Memory B cell (primary cell): ENCODE results near the gene DDX46.
"Not testable (repeated sequence)": the region's sequence is repeated elsewhere in the genome, so short reads cannot be mapped to it uniquely, and the experiment has no call there.

Experiments used
- ATAC-seq: fragments of 150-1000 bp; cut with Tn5 transposase; 2 replicates; pipeline ENCODE4 v1.10.0; 2021; ENCODE audit warnings: low read depth, mild to moderate bottlenecking, moderate library complexity
- DNase-seq, 2 donors: peaks; one replicate each; pipeline ENCODE4 v3.0.0; 2022; ENCODE audit warnings: low spot score in 2 of 2
- H3K27ac Mint-ChIP-seq: one replicate; pipeline ENCODE4 v1.8.0; 2022; ENCODE audit warnings: mild to moderate bottlenecking, moderate library complexity, mixed read lengths
- H3K27me3 Mint-ChIP-seq: one replicate; pipeline ENCODE4 v1.8.0; 2022; ENCODE audit warnings: mixed read lengths
- H3K36me3 Mint-ChIP-seq: one replicate; pipeline ENCODE4 v1.8.0; 2022; ENCODE audit warnings: mild to moderate bottlenecking, mixed read lengths
- H3K4me1 Mint-ChIP-seq: one replicate; pipeline ENCODE4 v1.8.0; 2022; ENCODE audit warnings: mixed read lengths
- H3K4me3 Mint-ChIP-seq: one replicate; pipeline ENCODE4 v1.8.0; 2022; ENCODE audit warnings: mild to moderate bottlenecking, moderate library complexity, mixed read lengths
- H3K9me3 Mint-ChIP-seq: one replicate; pipeline ENCODE4 v1.8.0; 2022; ENCODE audit warnings: mixed read lengths

DDX46 gene

DNA sequence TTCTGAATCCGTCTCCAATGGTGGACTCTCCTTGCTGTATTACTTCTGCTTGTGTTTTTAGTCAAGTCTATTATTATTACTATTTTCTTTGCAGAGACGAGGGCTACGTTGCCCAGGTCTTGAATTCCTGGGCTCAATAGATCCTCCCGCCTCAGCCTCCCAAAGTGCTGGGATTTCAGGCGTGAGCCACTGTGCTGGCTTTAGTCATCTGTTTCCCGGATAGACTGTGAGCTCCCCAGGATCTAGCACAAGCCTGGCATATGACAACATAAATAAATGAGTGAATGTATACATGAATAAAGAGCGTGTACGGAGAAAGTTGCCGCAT, 439 bp upstream of the DDX46 start:
- Mint-ChIP-seq H3K27me3 (no peaks in the 10 kb centered on the region), H3K36me3 (no peaks in the 10 kb centered on the region), H3K9me3 (no peaks in the 10 kb centered on the region), H3K4me1 (peaks cover 27% of the 10 kb centered on the region), H3K27ac (peak overlapping the region; percentile 98), H3K4me3 (peak overlapping the region; percentile 99)
- ATAC-seq (no peak), DNase-seq (no peak)

DNA sequence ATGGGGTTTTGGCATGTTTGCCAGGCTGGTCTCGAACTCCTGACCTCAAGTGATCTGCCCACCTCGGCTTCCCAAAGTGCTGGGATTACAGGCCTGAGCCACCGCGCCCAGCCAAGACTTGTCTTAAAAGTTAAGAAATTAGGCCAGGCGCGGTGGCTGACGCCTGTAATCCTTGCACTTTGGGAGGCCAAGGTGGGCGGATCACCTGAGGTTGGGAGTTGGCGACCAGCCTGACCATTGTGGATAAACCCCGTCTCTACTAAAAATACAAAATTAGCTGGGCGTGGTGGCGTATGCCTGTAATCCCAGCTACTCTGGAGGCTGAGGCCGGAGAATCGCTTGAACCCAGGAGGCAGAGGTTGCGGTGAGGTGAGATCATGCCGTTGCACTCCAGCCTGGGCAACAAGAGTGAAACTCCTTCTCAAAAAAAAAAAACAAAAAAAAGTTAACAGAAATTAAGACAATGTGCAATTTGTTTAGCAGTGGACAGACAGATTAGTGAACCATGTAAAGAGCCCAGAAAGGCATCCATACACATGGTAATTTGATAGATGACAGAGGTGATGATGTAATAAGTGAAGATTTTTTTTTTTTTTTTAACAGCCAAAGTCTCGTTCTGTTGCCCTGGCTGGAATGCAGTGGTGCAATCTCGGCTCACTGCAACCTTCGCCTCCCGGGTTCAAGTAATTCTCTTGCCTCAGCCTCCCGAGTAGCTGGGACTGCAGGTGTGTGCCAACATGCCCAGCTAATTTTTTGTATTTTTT, 9.1 kb downstream of the DDX46 start:
- H3K4me3 Mint-ChIP-seq, ATAC-seq, H3K27ac Mint-ChIP-seq, DNase-seq, H3K9me3 Mint-ChIP-seq, H3K27me3 Mint-ChIP-seq, H3K4me1 Mint-ChIP-seq: not testable (repeated sequence)
- peaks cover 20% of the 10 kb centered on the region for H3K36me3 Mint-ChIP-seq

DNA sequence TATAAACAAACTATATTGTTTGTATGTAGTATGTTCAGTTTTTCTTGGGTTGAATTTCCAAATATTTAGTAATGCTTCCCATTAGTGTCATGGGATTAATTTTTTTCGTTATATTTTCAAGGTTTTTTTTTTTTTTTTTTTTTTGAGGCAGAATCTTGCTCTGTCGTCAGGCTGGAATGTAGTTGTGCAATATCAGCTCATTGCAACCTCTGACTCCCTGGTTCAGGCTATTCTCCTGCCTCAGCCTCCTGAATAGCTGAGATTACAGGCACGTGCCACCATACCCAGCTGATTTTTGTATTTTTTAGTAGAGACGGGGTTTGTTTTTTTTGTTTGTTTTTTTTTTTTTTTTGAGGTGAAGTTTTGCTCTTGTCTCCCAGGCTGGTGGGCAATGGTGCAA, 10.6 kb downstream of the DDX46 start:
- no peak overlapping the region for H3K27ac Mint-ChIP-seq
- peaks cover 22% of the 10 kb centered on the region for H3K36me3 Mint-ChIP-seq
- H3K4me1 Mint-ChIP-seq, result peaks cover 3% of the 10 kb centered on the region
- H3K27me3 Mint-ChIP-seq, result no peaks in the 10 kb centered on the region
- DNase-seq (no peak), ATAC-seq (no peak)
- H3K9me3 Mint-ChIP-seq, result no peaks in the 10 kb centered on the region
- H3K4me3 Mint-ChIP-seq, result no peak overlapping the region

DNA sequence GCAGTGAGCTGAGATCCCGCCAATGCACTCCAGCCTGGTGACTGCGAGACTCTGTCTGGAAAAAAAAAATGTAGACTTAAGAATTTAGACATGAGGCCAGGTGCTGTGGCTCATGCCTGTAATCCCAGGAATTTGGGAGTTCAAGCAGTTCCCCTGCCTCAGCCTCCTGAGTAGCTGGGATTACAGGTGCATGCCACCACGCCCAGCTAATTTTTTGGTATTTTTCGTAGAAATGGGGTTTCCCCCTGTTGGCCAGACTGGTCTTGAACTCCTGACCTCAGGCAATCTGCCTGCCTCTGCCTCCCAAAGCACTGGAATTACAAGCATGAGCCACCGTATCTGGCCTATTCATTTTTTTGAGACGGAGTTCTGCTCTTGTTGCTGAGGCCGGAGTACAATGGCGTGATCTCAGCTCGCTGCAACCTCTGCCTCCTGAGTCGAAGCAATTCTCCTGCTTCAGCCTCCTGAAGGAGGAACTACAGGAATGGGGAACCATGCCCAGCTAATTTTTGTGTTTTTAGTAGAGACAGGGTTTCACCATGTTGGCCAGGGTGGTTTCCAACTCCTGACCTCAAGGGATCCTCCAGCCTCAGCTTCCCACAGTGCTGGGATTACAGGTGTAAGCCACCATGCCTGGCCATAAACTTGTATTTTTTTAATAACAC, 14.0 kb downstream of the DDX46 start:
- Mint-ChIP-seq H3K4me3 (no peak overlapping the region), H3K9me3 (no peaks in the 10 kb centered on the region), H3K27ac (no peak overlapping the region), H3K27me3 (no peaks in the 10 kb centered on the region), H3K4me1 (peaks cover 4% of the 10 kb centered on the region), H3K36me3 (peaks cover 24% of the 10 kb centered on the region)
- DNase-seq (no peak), ATAC-seq (no peak)

DNA sequence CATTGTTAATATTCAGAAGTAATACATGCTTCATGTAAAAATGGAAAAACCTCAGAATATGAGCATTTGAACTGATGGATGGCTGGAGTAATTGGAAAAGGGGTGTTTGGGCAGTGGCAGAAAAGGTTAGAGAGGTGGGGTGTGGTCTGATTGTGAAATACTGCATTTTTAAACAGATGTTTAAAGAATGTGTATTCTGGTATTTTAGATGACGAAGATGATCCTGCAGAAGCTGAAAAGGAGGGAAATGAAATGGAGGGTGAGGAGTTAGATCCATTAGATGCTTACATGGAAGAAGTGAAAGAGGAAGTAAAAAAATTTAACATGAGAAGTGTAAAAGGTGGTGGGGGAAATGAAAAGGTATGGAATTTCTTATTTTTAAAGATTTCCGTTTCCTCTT, 18.8 kb downstream of the DDX46 start:
- Mint-ChIP-seq H3K36me3 (peaks cover 21% of the 10 kb centered on the region), H3K9me3 (no peaks in the 10 kb centered on the region), H3K4me1 (peaks cover 4% of the 10 kb centered on the region), H3K27me3 (no peaks in the 10 kb centered on the region), H3K4me3 (no peak overlapping the region), H3K27ac (peak overlapping the region; percentile 29)
- DNase-seq, result no peak
- ATAC-seq, result no peak

DNA sequence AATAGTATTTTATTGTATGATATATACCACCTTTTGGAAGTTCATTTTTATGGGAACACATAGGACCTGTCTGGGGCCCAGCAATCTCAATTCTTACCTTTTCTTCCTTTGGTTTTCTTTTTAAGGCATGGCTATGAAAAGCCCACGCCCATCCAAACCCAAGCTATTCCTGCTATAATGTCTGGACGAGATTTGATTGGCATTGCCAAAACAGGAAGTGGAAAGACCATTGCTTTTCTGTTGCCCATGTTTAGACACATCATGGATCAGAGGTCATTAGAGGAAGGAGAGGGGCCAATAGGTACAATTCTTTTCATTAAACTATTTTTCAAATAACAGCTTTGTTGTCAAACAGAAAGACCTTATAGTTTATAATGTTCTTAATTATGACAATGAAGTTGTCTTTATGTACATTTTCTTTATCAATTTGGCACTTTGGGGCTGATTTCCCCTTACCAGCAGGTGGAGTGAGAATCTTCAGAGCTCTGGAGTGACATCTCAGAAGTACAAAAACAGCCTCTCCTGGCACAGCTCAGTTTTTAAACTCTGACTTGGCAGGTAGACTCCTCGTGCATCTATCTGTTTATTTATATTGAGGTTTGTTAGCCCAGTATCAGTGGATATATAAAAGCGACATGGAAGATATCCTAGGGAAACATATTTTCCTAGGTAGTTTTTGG, 25.8 kb downstream of the DDX46 start:
- ATAC-seq (peak; percentile 32), DNase-seq (no peak)
- H3K27ac Mint-ChIP-seq, result peak overlapping the region; percentile 84
- H3K9me3 Mint-ChIP-seq, result no peaks in the 10 kb centered on the region
- no peak overlapping the region for H3K4me3 Mint-ChIP-seq
- H3K36me3 Mint-ChIP-seq, result peaks cover 14% of the 10 kb centered on the region
- H3K27me3 Mint-ChIP-seq, result no peaks in the 10 kb centered on the region
- no peaks in the 10 kb centered on the region for H3K4me1 Mint-ChIP-seq

DNA sequence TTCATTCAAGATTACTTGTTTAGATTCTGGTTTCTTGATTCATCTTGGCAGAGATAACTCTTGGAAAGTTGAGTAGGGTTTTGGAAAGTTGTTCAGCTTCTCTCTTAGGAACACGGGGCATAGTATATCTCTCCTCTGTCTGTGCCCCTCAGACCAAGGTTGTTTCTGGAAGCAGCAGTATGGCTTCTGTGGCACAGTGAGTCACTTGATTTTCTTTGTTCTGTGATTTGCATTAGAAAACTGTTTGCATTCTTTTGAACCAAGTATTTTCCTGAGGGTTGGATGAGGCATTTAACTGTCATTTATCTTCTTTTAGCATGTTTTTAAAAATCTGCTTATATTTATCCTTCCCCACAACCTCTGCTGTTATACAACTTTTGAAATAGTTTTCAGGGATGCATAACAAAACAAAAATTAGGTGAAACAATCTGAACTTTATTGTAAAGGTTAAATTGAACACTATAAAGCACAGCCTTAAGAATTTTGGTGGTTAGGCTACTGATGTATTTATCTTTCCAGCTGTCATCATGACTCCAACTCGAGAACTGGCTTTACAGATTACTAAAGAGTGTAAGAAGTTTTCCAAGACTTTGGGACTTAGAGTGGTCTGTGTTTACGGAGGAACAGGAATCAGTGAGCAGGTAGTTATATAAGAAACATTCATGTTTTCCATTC, 26.5 kb downstream of the DDX46 start:
- Mint-ChIP-seq H3K9me3 (no peaks in the 10 kb centered on the region), H3K4me3 (no peak overlapping the region), H3K27me3 (no peaks in the 10 kb centered on the region), H3K36me3 (peaks cover 14% of the 10 kb centered on the region), H3K4me1 (no peaks in the 10 kb centered on the region), H3K27ac (no peak overlapping the region)
- DNase-seq, result no peak
- no peak for ATAC-seq

DNA sequence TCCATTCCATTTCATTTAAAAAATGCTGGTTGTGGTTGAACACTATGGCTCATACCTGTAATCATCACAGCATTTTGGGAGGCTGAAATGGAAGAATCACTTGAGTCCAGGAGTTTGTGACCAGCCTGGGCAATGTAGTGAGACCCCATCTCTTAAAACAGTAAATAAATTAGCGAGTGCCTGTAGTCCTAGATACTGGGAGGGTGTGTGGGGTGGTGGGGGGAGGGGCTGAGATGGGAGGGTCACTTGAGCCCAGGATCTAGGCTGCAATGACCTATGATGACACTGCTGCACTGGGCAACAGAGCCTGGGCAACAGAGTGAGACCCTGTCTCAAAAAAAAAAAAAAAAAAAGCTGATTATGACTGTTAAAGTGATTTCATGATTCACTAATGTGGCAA, 29.1 kb downstream of the DDX46 start:
- ATAC-seq (no peak), DNase-seq (no peak)
- H3K9me3 Mint-ChIP-seq, result no peaks in the 10 kb centered on the region
- no peak overlapping the region for H3K4me3 Mint-ChIP-seq
- no peaks in the 10 kb centered on the region for H3K27me3 Mint-ChIP-seq
- H3K4me1 Mint-ChIP-seq, result no peaks in the 10 kb centered on the region
- H3K36me3 Mint-ChIP-seq, result peaks cover 16% of the 10 kb centered on the region
- no peak overlapping the region for H3K27ac Mint-ChIP-seq

DNA sequence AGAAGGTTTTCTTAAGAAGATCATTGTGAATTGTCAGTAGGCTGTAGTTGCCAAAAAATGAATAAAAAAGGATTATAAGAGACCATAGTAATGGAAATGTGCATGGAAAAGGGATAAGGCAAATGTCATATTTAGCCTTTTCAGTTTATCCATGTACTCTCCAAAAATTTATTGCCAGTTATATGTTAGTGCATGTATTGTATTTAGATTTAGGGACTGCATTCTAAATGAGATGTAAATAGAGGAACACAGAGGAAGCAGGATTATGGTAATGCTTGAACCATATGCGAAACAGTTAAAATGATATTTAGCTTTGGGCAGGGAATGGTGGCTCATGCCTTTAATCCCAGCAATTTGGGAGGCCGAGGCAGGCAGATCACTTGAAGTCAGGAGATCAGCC, 33.0 kb downstream of the DDX46 start:
- Mint-ChIP-seq H3K4me1 (no peaks in the 10 kb centered on the region), H3K4me3 (no peak overlapping the region), H3K27me3 (no peaks in the 10 kb centered on the region), H3K9me3 (no peaks in the 10 kb centered on the region), H3K36me3 (peaks cover 19% of the 10 kb centered on the region), H3K27ac (peak overlapping the region; percentile 82)
- ATAC-seq (no peak), DNase-seq (no peak)

DNA sequence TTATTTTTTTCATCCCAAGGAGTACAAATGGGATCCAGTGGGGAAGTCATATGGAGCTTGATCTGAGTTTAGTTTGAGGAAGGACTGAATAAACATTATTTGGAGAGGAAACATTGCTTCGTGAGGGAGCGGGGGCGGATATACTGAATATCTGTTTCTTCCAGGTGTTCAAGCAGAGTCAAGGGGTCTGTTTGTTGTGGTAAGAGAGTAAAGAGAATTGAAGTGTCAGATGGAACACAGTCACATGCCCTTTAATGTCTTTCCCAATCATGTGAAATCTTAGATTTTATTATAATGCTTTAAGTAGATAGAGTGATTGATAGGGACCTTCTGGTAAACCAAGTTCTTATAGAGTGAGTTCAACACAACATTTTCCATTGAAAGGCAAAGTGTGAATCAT, 33.7 kb downstream of the DDX46 start:
- H3K9me3 Mint-ChIP-seq, result no peaks in the 10 kb centered on the region
- no peaks in the 10 kb centered on the region for H3K27me3 Mint-ChIP-seq
- ATAC-seq (no peak), DNase-seq (no peak)
- H3K27ac Mint-ChIP-seq, result peak overlapping the region; percentile 82
- H3K4me1 Mint-ChIP-seq, result no peaks in the 10 kb centered on the region
- H3K4me3 Mint-ChIP-seq, result no peak overlapping the region
- peaks cover 18% of the 10 kb centered on the region for H3K36me3 Mint-ChIP-seq

DNA sequence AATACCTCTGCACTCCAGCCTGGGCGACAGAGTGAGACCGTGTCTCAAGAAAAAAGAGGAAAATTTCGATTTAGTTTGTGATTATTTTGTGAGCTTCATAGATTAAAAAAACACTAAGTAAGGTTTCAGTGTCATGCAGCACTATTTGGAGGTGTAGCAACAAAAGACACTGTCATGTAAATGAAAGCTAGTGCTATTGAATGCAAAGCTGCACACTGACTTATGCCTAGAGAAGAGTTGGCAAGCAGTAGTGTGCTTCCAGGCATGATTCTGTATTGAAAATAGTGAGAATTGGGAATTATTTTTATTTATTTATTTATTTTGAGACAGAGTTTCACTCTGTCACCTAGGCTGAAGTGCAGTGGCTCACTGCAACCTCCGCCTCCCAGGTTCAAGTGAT, 34.5 kb downstream of the DDX46 start:
- H3K4me3 Mint-ChIP-seq, result no peak overlapping the region
- H3K36me3 Mint-ChIP-seq, result peaks cover 20% of the 10 kb centered on the region
- H3K9me3 Mint-ChIP-seq, result no peaks in the 10 kb centered on the region
- no peak overlapping the region for H3K27ac Mint-ChIP-seq
- ATAC-seq (no peak), DNase-seq (no peak)
- no peaks in the 10 kb centered on the region for H3K4me1 Mint-ChIP-seq
- H3K27me3 Mint-ChIP-seq, result no peaks in the 10 kb centered on the region

DNA sequence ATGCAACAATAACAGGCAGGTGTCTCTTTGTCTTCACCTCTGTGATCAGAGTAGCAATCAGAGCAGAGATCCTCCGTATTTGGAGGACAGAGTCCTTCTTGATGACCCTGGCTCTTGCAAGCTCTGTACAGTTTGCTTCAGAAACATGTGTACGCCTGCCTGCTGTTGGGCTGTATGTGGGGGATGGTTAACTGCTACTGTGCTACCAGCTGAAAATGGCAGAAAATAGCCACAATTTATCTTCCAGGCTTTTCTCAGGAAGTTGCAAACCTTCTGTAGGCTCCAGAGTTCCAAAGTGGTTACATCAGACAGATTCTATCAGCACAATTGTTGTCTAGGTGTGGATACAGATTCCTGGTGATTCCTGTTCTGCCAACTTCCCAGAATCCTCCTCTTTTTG, 35.5 kb downstream of the DDX46 start:
- DNase-seq (no peak), ATAC-seq (no peak)
- Mint-ChIP-seq H3K27ac (no peak overlapping the region), H3K9me3 (no peaks in the 10 kb centered on the region), H3K4me1 (no peaks in the 10 kb centered on the region), H3K4me3 (no peak overlapping the region), H3K27me3 (no peaks in the 10 kb centered on the region), H3K36me3 (peaks cover 25% of the 10 kb centered on the region)

DNA sequence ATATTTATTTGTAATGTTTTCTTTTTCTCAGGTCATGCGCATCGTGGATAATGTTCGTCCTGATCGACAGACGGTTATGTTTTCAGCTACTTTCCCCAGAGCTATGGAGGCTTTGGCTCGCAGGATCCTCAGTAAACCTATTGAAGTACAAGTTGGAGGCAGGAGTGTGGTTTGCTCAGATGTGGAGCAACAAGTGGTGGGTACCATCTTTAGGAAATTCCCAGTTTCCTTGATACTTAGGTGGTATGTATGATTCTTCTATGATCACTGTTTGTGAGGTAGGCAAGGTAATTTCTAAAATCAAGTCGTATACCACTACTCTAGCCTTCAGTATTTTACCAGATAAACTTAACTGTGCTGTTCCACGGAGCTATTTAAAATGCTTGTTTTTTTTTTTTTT, 36.2 kb downstream of the DDX46 start:
- no peak overlapping the region for H3K27ac Mint-ChIP-seq
- no peaks in the 10 kb centered on the region for H3K4me1 Mint-ChIP-seq
- no peaks in the 10 kb centered on the region for H3K27me3 Mint-ChIP-seq
- ATAC-seq, result no peak
- peaks cover 26% of the 10 kb centered on the region for H3K36me3 Mint-ChIP-seq
- H3K4me3 Mint-ChIP-seq, result no peak overlapping the region
- no peak for DNase-seq
- no peaks in the 10 kb centered on the region for H3K9me3 Mint-ChIP-seq

DNA sequence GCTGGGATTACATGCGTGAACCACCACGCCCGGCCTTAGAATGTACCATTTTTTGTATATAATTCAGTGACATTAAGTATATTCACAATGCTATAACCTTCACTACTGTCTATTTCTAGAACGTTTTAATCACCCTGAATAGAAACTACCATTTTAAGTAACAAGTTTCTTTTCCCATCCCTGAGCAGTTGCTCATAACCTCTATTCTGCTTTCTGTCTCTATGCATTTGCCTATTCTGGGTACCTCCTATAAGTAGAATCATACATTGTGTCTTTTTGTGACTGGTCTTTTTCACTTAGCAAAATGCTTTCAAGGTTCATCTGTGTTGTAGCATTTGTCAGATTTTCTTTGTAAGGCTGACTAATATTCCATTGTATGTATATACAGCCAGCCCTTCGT, 39.9 kb downstream of the DDX46 start:
- H3K27me3 Mint-ChIP-seq, result no peaks in the 10 kb centered on the region
- H3K4me1 Mint-ChIP-seq, result no peaks in the 10 kb centered on the region
- H3K36me3 Mint-ChIP-seq, result peaks cover 22% of the 10 kb centered on the region
- H3K4me3 Mint-ChIP-seq, result no peak overlapping the region
- DNase-seq (no peak), ATAC-seq (no peak)
- no peaks in the 10 kb centered on the region for H3K9me3 Mint-ChIP-seq
- H3K27ac Mint-ChIP-seq, result no peak overlapping the region
